ENCODE data around the gene GNLY. TPM values are rescaled to one million over a fixed set of nuclear protein-coding genes. Genes with fewer than 3 reads are reported as not detected.

GNLY gene
- total and polyA plus RNA-seq, 4 donors = 0.43 to 8.0 (median 2.1) TPM; not detected in 1

GRCh38 chr2:85684806-85685205 is 9.4 kb upstream of the GNLY start:
- Histone ChIP-seq H3K36me3 (ENCODE audit: control insufficient read depth in 1 of 2, insufficient read depth in 2 of 2, low read length in 1 of 2) (no peaks in the 10 kb centered on the region), H3K4me1 (ENCODE audit: control insufficient read depth in 1 of 2, insufficient read depth in 2 of 2, low read length in 2 of 2) (no peaks in the 10 kb centered on the region), H3K27me3 (ENCODE audit: control insufficient read depth in 1 of 2, insufficient read depth in 2 of 2, low read length in 1 of 2) (no peaks in the 10 kb centered on the region), H3K4me3 (ENCODE audit: low read length in 2 of 2) (no peak overlapping the region), H3K9me3 (ENCODE audit: control insufficient read depth, low read length) (no peaks in the 10 kb centered on the region), H3K27ac (ENCODE audit: low read depth in 1 of 2, low read length in 2 of 2) (no peak overlapping the region)
- intact Hi-C loops (cut with DNase I) = no loop called here
- DNase-seq = no peak
- ATAC-seq (ENCODE audit: low FRiP score) = no peak
- 76 to 81% methylated on average over 4 of the region's 4 CpGs for WGBS, 2 donors

- WGBS, 2 donors = 87 to 92% methylated on average over 4 of the region's 4 CpGs
- no peaks in the 10 kb centered on the region for H3K4me1 ChIP-seq (ENCODE audit: control insufficient read depth in 1 of 2, insufficient read depth in 2 of 2, low read length in 2 of 2)
Measured at GRCh38 chr2:85690932-85691331, 3.2 kb upstream of the GNLY start.

GRCh38 chr2:85692039-85692645 is 2.0 kb upstream of the GNLY start:
- H3K9me3 ChIP-seq (ENCODE audit: control insufficient read depth, low read length) = no peaks in the 10 kb centered on the region
- no peak for ATAC-seq (ENCODE audit: low FRiP score)
- H3K4me1 ChIP-seq (ENCODE audit: control insufficient read depth in 1 of 2, insufficient read depth in 2 of 2, low read length in 2 of 2) = no peaks in the 10 kb centered on the region
- intact Hi-C loops (cut with DNase I) = no loop called here
- no peak overlapping the region for H3K4me3 ChIP-seq (ENCODE audit: low read length in 2 of 2)
- H3K36me3 ChIP-seq (ENCODE audit: control insufficient read depth in 1 of 2, insufficient read depth in 2 of 2, low read length in 1 of 2) = no peaks in the 10 kb centered on the region
- no peak for DNase-seq
- 80 to 83% methylated on average over 5 of the region's 5 CpGs for WGBS, 2 donors
- no peak overlapping the region for H3K27ac ChIP-seq (ENCODE audit: low read depth in 1 of 2, low read length in 2 of 2)
- H3K27me3 ChIP-seq (ENCODE audit: control insufficient read depth in 1 of 2, insufficient read depth in 2 of 2, low read length in 1 of 2) = no peaks in the 10 kb centered on the region

More at GRCh38 chr2:85690932-85691331, 3.2 kb upstream of the GNLY start:
- no peaks in the 10 kb centered on the region for H3K27me3 ChIP-seq (ENCODE audit: control insufficient read depth in 1 of 2, insufficient read depth in 2 of 2, low read length in 1 of 2)
- no peak overlapping the region for H3K27ac ChIP-seq (ENCODE audit: low read depth in 1 of 2, low read length in 2 of 2)
- intact Hi-C loops (cut with DNase I) = no loop called here
- DNase-seq (no peak), ATAC-seq (ENCODE audit: low FRiP score) (no peak)
- H3K4me3 ChIP-seq (ENCODE audit: low read length in 2 of 2) = no peak overlapping the region
- no peaks in the 10 kb centered on the region for H3K9me3 ChIP-seq (ENCODE audit: control insufficient read depth, low read length)
- no peaks in the 10 kb centered on the region for H3K36me3 ChIP-seq (ENCODE audit: control insufficient read depth in 1 of 2, insufficient read depth in 2 of 2, low read length in 1 of 2)

- ATAC-seq (ENCODE audit: low FRiP score) (no peak), DNase-seq (no peak)
- intact Hi-C loops (cut with DNase I) = no loop called here
- Histone ChIP-seq H3K4me1 (ENCODE audit: control insufficient read depth in 1 of 2, insufficient read depth in 2 of 2, low read length in 2 of 2) (no peaks in the 10 kb centered on the region), H3K9me3 (ENCODE audit: control insufficient read depth, low read length) (no peaks in the 10 kb centered on the region), H3K4me3 (ENCODE audit: low read length in 2 of 2) (no peak overlapping the region), H3K27me3 (ENCODE audit: control insufficient read depth in 1 of 2, insufficient read depth in 2 of 2, low read length in 1 of 2) (no peaks in the 10 kb centered on the region), H3K36me3 (ENCODE audit: control insufficient read depth in 1 of 2, insufficient read depth in 2 of 2, low read length in 1 of 2) (no peaks in the 10 kb centered on the region), H3K27ac (ENCODE audit: low read depth in 1 of 2, low read length in 2 of 2) (no peak overlapping the region)
- 90 to 97% methylated on average over 11 of the region's 11 CpGs for WGBS, 2 donors
Measured at GRCh38 chr2:85695121-85695520, 963 bp downstream of the GNLY start.

- no peak for ATAC-seq (ENCODE audit: low FRiP score)
- intact Hi-C loops (cut with DNase I) = no loop called here
- H3K4me3 ChIP-seq (ENCODE audit: low read length in 2 of 2) = no peak overlapping the region
- no peak overlapping the region for H3K27ac ChIP-seq (ENCODE audit: low read depth in 1 of 2, low read length in 2 of 2)
- H3K27me3 ChIP-seq (ENCODE audit: control insufficient read depth in 1 of 2, insufficient read depth in 2 of 2, low read length in 1 of 2) = no peaks in the 10 kb centered on the region
- H3K9me3 ChIP-seq (ENCODE audit: control insufficient read depth, low read length) = no peaks in the 10 kb centered on the region
- H3K4me1 ChIP-seq (ENCODE audit: control insufficient read depth in 1 of 2, insufficient read depth in 2 of 2, low read length in 2 of 2) = no peaks in the 10 kb centered on the region
- no peak for DNase-seq
- H3K36me3 ChIP-seq (ENCODE audit: control insufficient read depth in 1 of 2, insufficient read depth in 2 of 2, low read length in 1 of 2) = no peaks in the 10 kb centered on the region
- 92 to 96% methylated on average over 12 of the region's 12 CpGs for WGBS, 2 donors
Measured at GRCh38 chr2:85695691-85696668, 1.8 kb downstream of the GNLY start.

GRCh38 chr2:85697096-85697495 is 2.9 kb downstream of the GNLY start:
- H3K4me3 ChIP-seq (ENCODE audit: low read length in 2 of 2) = no peak overlapping the region
- no peaks in the 10 kb centered on the region for H3K27me3 ChIP-seq (ENCODE audit: control insufficient read depth in 1 of 2, insufficient read depth in 2 of 2, low read length in 1 of 2)
- H3K4me1 ChIP-seq (ENCODE audit: control insufficient read depth in 1 of 2, insufficient read depth in 2 of 2, low read length in 2 of 2) = no peaks in the 10 kb centered on the region
- H3K9me3 ChIP-seq (ENCODE audit: control insufficient read depth, low read length) = no peaks in the 10 kb centered on the region
- no peak overlapping the region for H3K27ac ChIP-seq (ENCODE audit: low read depth in 1 of 2, low read length in 2 of 2)
- WGBS, 2 donors = 67 to 96% methylated on average over 3 of the region's 3 CpGs
- ATAC-seq (ENCODE audit: low FRiP score) (no peak), DNase-seq (no peak)
- no peaks in the 10 kb centered on the region for H3K36me3 ChIP-seq (ENCODE audit: control insufficient read depth in 1 of 2, insufficient read depth in 2 of 2, low read length in 1 of 2)
- intact Hi-C loops (cut with DNase I) = no loop called here

- no peak overlapping the region for H3K4me3 ChIP-seq (ENCODE audit: low read length in 2 of 2)
- no peak for ATAC-seq (ENCODE audit: low FRiP score)
- H3K9me3 ChIP-seq (ENCODE audit: control insufficient read depth, low read length) = no peaks in the 10 kb centered on the region
- no peak for DNase-seq
- no peaks in the 10 kb centered on the region for H3K27me3 ChIP-seq (ENCODE audit: control insufficient read depth in 1 of 2, insufficient read depth in 2 of 2, low read length in 1 of 2)
- no peak overlapping the region for H3K27ac ChIP-seq (ENCODE audit: low read depth in 1 of 2, low read length in 2 of 2)
- WGBS, 2 donors = 36 to 87% methylated on average over 2 of the region's 2 CpGs
- intact Hi-C loops (cut with DNase I) = no loop called here
- H3K36me3 ChIP-seq (ENCODE audit: control insufficient read depth in 1 of 2, insufficient read depth in 2 of 2, low read length in 1 of 2) = no peaks in the 10 kb centered on the region
- H3K4me1 ChIP-seq (ENCODE audit: control insufficient read depth in 1 of 2, insufficient read depth in 2 of 2, low read length in 2 of 2) = no peaks in the 10 kb centered on the region
Measured at GRCh38 chr2:85697716-85698115, 3.6 kb downstream of the GNLY start.

- WGBS, 2 donors = 64 to 82% methylated on average over 11 of the region's 11 CpGs
- Histone ChIP-seq H3K9me3 (ENCODE audit: control insufficient read depth, low read length) (no peaks in the 10 kb centered on the region), H3K27me3 (ENCODE audit: control insufficient read depth in 1 of 2, insufficient read depth in 2 of 2, low read length in 1 of 2) (no peaks in the 10 kb centered on the region), H3K36me3 (ENCODE audit: control insufficient read depth in 1 of 2, insufficient read depth in 2 of 2, low read length in 1 of 2) (no peaks in the 10 kb centered on the region), H3K27ac (ENCODE audit: low read depth in 1 of 2, low read length in 2 of 2) (no peak overlapping the region), H3K4me1 (ENCODE audit: control insufficient read depth in 1 of 2, insufficient read depth in 2 of 2, low read length in 2 of 2) (no peaks in the 10 kb centered on the region), H3K4me3 (ENCODE audit: low read length in 2 of 2) (no peak overlapping the region)
- intact Hi-C loops (cut with DNase I) = no loop called here
- ATAC-seq (ENCODE audit: low FRiP score) = no peak
- no peak for DNase-seq
Measured at GRCh38 chr2:85698184-85698879, 4.2 kb downstream of the GNLY start.
